Panc1 (cell line): ENCODE results near the gene HMX1. TPM values are rescaled to one million over a fixed set of nuclear protein-coding genes. Genes with fewer than 3 reads are reported as not detected.

Experiments used
- ATAC-seq: fragments of 200-7000 bp; cut with Tn5 transposase; 2 replicates; pipeline ENCODE4 v1.9.1; 2020; ENCODE audit warnings: mild to moderate bottlenecking, moderate library complexity
- BruUV-seq: library from RNA; stranded (reverse); fragments of 400-500 nt; replicated peaks from 2 replicates; lab custom pipeline; 2021; lab: Mats Ljungman, UMichigan
- CTCF ChIA-PET: fragments of 300-600 bp; sonication (Branson Sonifier 250); formaldehyde crosslinking; loops from one replicate; lab custom pipeline; 2022; ENCODE audit warnings: antibody characterized with exemption; lab: Charles Lee
- POLR2A ChIA-PET: fragments of 300-600 bp; sonication (Branson Sonifier 250); formaldehyde crosslinking; loops from one replicate; lab custom pipeline; 2022; ENCODE audit warnings: antibody characterized with exemption; lab: Charles Lee
- DNase-seq: peaks from one replicate; pipeline ENCODE4 v3.0.0-alpha.2; 2010; ENCODE audit warnings: low read depth, low spot score
- H3K27ac ChIP-seq: 2 replicates; pipeline ENCODE4 v1.5.1; 2011; ENCODE audit warnings: mild to moderate bottlenecking, low read length, inconsistent platforms
- H3K27me3 ChIP-seq: fragments of 200-500 bp; sonication (Bioruptor generic); 2 replicates; pipeline ENCODE4 v1.6.0; 2014; ENCODE audit warnings: low read length, inconsistent platforms; ENCODE audit not compliant: control insufficient read depth, insufficient read depth
- H3K36me3 ChIP-seq: fragments of 200-500 bp; sonication (Bioruptor generic); 2 replicates; pipeline ENCODE4 v1.5.1; 2014; ENCODE audit warnings: inconsistent platforms, mild to moderate bottlenecking, low read length, moderate library complexity; ENCODE audit not compliant: control insufficient read depth, insufficient read depth
- H3K4me1 ChIP-seq: 2 replicates; pipeline ENCODE4 v1.5.1; 2011; ENCODE audit warnings: inconsistent platforms, mild to moderate bottlenecking, low read length, moderate library complexity; ENCODE audit not compliant: control insufficient read depth, insufficient read depth
- H3K4me3 ChIP-seq, 2 experiments: 2 replicates each; pipeline ENCODE4 v1.5.1; 2011 to 2012; ENCODE audit warnings: low read depth in 2 of 2, low read length in 2 of 2, mild to moderate bottlenecking in 2 of 2, inconsistent platforms in 1 of 2, moderate library complexity in 1 of 2
- H3K9me3 ChIP-seq: fragments of 200-500 bp; sonication (Bioruptor generic); 2 replicates; pipeline ENCODE4 v1.5.1; 2014; ENCODE audit warnings: low read depth, mild to moderate bottlenecking, inconsistent platforms, low read length, moderate library complexity; ENCODE audit not compliant: control insufficient read depth, insufficient read depth
- POLR2AphosphoS5 ChIP-seq: IDR thresholded peaks from 2 replicates; pipeline ENCODE4 v1.6.1; 2012; ENCODE audit warnings: mild to moderate bottlenecking, low read depth, low read length, moderate library complexity
- REST ChIP-seq, 2 experiments: IDR thresholded peaks; 2 replicates each; pipeline ENCODE4 v1.6.1; 2011 to 2012; ENCODE audit warnings: low read depth in 2 of 2, control low read depth in 1 of 2, low read length in 1 of 2, mild to moderate bottlenecking in 1 of 2, moderate library complexity in 1 of 2; ENCODE audit not compliant: insufficient read depth in 1 of 2
- SIN3A ChIP-seq: IDR thresholded peaks from 2 replicates; pipeline ENCODE4 v1.6.1; 2012; ENCODE audit warnings: low read depth, mild to moderate bottlenecking, low read length, moderate library complexity, borderline replicate concordance; ENCODE audit not compliant: insufficient read depth
- TCF7L2 ChIP-seq: IDR thresholded peaks from 2 replicates; pipeline ENCODE4 v1.6.1; 2011; ENCODE audit warnings: mild to moderate bottlenecking, low read depth, low read length, inconsistent platforms
- in situ Hi-C: cut with HindIII; loops from 2 replicates; pipeline ENCODE4 v1.10.0; 2016; ENCODE audit warnings: low sequenced_read_pairs, low pct_unique_long_range_greater_than_20kb
- intact Hi-C: fragments of 100-400 bp; cut with micrococcal nuclease; formaldehyde crosslinking; loops from one replicate; pipeline ENCODE4 v1.10.0; 2022; ENCODE audit not compliant: unreplicated experiment
- total RNA-seq: library from RNA; stranded (reverse); gene quantifications from one replicate; pipeline ENCODE4 v1.2.1, GENCODE V29; 2021; ENCODE audit not compliant: unreplicated experiment
- TF ChIP-seq, protein P1 (sequence below): fragments of 450-650 bp; IDR thresholded peaks from 2 replicates; pipeline ENCODE4 v1.5.1; 2017; ENCODE audit warnings: mild to moderate bottlenecking

The HMX1 gene
- total RNA-seq, 1 experiment from 2014 or later = not detected

GRCh38 chr4:8898419-8898818, 26.8 kb upstream of the HMX1 start:
- Histone ChIP-seq H3K4me1 (no peaks in the 10 kb centered on the region), H3K4me3 (no peak overlapping the region), H3K27me3 (no peaks in the 10 kb centered on the region), H3K36me3 (no peaks in the 10 kb centered on the region), H3K9me3 (peaks cover 6% of the 10 kb centered on the region), H3K27ac (no peak overlapping the region)
- in situ Hi-C loops = no loop called here
- intact Hi-C loops = no loop called here
- DNase-seq = no peak
- ATAC-seq = no peak
- CTCF ChIA-PET = no interaction called here
- POLR2A ChIA-PET = interaction anchor here (0.7 kb wide), 1 partner anchor 50 kb away, joined by 5 read pairs; no protein-coding TSS in a partner anchor
- TF ChIP-seq TCF7L2 (no peak), SIN3A (no peak), REST (IDR thresholded peaks at IDR 0.05; ENCODE audit: insufficient read depth in 1 of 2, low read depth in 2 of 2, low read length in 1 of 2) (no peak), POLR2AphosphoS5 (no peak)
- TF ChIP-seq, protein P1, sequence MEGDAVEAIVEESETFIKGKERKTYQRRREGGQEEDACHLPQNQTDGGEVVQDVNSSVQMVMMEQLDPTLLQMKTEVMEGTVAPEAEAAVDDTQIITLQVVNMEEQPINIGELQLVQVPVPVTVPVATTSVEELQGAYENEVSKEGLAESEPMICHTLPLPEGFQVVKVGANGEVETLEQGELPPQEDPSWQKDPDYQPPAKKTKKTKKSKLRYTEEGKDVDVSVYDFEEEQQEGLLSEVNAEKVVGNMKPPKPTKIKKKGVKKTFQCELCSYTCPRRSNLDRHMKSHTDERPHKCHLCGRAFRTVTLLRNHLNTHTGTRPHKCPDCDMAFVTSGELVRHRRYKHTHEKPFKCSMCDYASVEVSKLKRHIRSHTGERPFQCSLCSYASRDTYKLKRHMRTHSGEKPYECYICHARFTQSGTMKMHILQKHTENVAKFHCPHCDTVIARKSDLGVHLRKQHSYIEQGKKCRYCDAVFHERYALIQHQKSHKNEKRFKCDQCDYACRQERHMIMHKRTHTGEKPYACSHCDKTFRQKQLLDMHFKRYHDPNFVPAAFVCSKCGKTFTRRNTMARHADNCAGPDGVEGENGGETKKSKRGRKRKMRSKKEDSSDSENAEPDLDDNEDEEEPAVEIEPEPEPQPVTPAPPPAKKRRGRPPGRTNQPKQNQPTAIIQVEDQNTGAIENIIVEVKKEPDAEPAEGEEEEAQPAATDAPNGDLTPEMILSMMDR = no peak
- BruUV-seq = no TSS peak

- DNase-seq (no peak), ATAC-seq (no peak)
- intact Hi-C loops (no loop called here), in situ Hi-C loops (no loop called here)
- no TSS peak for BruUV-seq
- TF ChIP-seq REST (IDR thresholded peaks at IDR 0.05; ENCODE audit: insufficient read depth in 1 of 2, low read depth in 2 of 2, low read length in 1 of 2) (no peak), POLR2AphosphoS5 (no peak), SIN3A (no peak), TCF7L2 (no peak)
- TF ChIP-seq, protein P1 = no peak
- no peak overlapping the region for H3K27ac ChIP-seq
- H3K36me3 ChIP-seq = no peaks in the 10 kb centered on the region
- H3K9me3 ChIP-seq = peaks cover 6% of the 10 kb centered on the region
- H3K4me1 ChIP-seq = no peaks in the 10 kb centered on the region
- no peaks in the 10 kb centered on the region for H3K27me3 ChIP-seq
- ChIA-PET POLR2A (no interaction called here), CTCF (interaction anchor here (0.7 kb wide), 1 partner anchor 514 kb away, joined by 4 read pairs; no protein-coding TSS in a partner anchor)
- H3K4me3 ChIP-seq = no peak overlapping the region
Observed at GRCh38 chr4:8897251-8898167, 25.9 kb upstream of the HMX1 start.
